ENCODE measurements around the gene DCST2. TPM values are rescaled to one million over a fixed set of nuclear protein-coding genes. Genes with fewer than 3 reads are reported as not detected.

The DCST2 gene
- total and polyA plus RNA-seq, 7 donors, result 0.04 to 0.56 (median 0.19) TPM; not detected in 2

DNA sequence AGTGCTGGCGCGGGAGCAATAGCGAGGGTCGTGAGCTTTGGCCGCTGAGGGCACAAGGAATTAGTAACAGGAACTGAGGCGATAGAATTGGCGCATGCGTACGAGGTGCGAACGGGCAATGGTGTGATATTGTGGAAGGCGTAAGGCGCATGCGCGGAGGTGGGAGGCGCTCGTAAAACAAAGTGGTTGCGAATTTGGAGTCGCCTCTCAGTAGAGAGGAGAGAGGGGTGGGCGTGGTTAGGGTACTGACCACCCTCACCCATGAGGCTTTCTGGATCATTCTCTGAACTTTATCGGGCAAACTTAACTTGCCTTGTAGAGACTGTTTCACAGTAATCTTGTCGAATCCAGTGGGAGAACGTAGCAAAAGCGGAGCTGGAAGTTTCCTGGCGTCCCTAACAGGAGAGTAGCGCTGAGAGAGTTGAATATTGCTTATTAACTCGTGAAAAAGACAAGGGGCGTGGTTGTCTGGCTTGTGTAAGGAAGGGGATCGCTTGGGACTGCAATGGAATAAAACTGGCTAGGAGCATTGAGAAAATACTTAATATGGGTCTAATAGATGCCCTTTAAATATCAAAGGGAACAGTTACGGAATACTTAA is 58.7 kb downstream of the DCST2 start:
- Histone ChIP-seq H3K4me1 (peaks cover 45% of the 10 kb centered on the region), H3K9me3 (no peaks in the 10 kb centered on the region), H3K27ac (peak overlapping the region; percentile 99), H3K36me3 (ENCODE audit: insufficient read depth in 1 of 2, low read depth in 1 of 2) (peaks cover 3 to 11% of the 10 kb centered on the region in 2 donors), H3K4me3 (peak overlapping the region; percentile 84), H3K27me3 (ENCODE audit: insufficient read depth in 3 of 3, low read length in 2 of 3) (no peaks in the 10 kb centered on the region)
- ATAC-seq (peak; percentile 33 to 54 (median 42)), DNase-seq (peak; percentile 95 to 96)
- WGBS, 3 donors, result 0 to 1% (median 0%) methylated on average over 30 of the region's 30 CpGs
- TF ChIP-seq, protein P1, sequence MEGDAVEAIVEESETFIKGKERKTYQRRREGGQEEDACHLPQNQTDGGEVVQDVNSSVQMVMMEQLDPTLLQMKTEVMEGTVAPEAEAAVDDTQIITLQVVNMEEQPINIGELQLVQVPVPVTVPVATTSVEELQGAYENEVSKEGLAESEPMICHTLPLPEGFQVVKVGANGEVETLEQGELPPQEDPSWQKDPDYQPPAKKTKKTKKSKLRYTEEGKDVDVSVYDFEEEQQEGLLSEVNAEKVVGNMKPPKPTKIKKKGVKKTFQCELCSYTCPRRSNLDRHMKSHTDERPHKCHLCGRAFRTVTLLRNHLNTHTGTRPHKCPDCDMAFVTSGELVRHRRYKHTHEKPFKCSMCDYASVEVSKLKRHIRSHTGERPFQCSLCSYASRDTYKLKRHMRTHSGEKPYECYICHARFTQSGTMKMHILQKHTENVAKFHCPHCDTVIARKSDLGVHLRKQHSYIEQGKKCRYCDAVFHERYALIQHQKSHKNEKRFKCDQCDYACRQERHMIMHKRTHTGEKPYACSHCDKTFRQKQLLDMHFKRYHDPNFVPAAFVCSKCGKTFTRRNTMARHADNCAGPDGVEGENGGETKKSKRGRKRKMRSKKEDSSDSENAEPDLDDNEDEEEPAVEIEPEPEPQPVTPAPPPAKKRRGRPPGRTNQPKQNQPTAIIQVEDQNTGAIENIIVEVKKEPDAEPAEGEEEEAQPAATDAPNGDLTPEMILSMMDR (IDR thresholded peaks at IDR 0.05), result no peak
- intact Hi-C loops (cut with DNase I), result loop anchor here (2.0 to 5.0 kb wide), 3 partner anchors 28 to 107 kb away; partner anchors contain the start of gene ZBTB7B (in 1 of the 2)

DNA sequence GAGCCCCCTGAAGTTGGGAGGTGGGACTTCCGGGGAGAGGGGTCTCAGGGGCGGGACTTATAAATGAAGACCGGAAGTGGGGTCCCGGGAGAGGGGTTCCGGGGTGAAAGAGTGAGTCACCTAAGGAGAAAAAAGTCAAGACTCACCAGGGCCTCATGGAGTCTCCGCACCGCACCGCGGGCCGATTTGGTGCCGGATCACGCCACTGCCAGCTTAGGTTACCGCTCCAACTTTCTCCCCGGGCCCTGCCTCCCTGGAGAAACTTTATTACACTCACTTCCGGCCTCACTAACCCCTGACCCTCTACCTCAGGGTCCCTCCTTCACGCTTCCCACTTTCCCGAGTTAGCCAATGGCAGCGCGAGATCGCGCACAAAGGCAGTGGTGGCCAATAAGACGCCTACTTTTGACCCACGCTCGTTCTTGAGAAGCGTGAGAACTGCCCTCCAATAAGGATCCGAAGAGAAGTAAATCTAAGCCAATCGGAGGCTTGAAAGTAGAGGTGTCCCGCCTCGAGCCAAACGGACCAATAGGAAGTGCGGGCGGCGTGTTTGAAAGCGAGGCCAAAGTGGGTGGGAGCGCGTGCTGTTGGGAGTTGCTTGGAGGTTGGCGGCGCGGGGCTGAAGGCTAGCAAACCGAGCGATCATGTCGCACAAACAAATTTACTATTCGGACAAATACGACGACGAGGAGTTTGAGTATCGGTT is 59.3 kb downstream of the DCST2 start, which contains the start of gene CKS1B:
CKS1B (plus strand) TSS at position 580 of the 706 bp plus-strand sequence; CDS start at position 645, 65 bp downstream.
- Histone ChIP-seq H3K4me1 (peaks cover 49% of the 10 kb centered on the region), H3K27me3 (ENCODE audit: insufficient read depth in 3 of 3, low read length in 2 of 3) (no peaks in the 10 kb centered on the region), H3K36me3 (ENCODE audit: insufficient read depth in 1 of 2, low read depth in 1 of 2) (peaks cover 0 to 11% of the 10 kb centered on the region in 2 donors), H3K9me3 (no peaks in the 10 kb centered on the region), H3K27ac (peak within 1 kb of the TSS; percentile 99), H3K4me3 (peak within 1 kb of the TSS; percentile 84)
- WGBS, 3 donors, result 0% methylated on average over 47 of the region's 47 CpGs
- DNase-seq (peak; percentile 97 to 98), ATAC-seq (peak; percentile 86 to 89 (median 86))
- intact Hi-C loops (cut with DNase I), result loop anchor here (2.0 to 5.0 kb wide), 3 partner anchors 29 to 108 kb away; partner anchors contain the start of gene ZBTB7B (in 1 of the 2)
- TF ChIP-seq, protein P1 (IDR thresholded peaks at IDR 0.05), result no peak

DNA sequence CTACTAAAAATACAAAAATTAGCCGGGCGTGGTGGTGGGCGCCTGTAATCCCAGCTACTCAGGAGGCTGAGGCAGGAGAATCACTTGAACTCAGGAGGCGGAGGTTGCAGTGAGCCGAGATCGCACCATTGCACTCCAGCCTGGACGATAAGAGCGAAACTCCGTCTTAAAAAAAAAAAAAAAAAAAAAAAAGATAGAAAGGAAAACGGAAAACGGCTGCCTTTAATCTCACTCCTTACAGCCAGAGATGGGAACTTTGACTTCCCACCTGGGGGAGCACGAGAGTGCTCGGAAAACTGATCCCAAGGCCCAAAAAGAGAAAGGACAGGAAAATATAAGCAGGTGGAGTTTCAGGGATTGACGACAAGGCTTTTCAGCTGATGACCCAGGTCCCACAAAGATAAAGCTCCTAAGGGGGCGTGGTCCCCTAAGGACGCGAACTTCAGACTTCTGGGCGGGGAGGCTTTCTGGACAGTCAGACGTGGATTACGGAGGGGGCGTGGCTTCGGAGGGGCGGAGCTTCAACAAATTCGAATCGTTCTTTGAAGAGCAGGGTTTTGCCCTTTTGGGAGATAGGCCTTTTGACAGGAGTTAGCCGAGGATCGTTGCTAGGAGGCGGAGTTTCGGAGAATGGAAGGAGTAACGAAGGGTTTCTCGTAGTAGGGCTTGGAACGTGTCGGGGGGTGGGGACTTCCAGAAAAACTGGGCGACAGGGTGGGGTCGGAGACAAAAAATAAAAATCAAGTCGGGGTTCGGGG is 60.1 kb downstream of the DCST2 start:
- 3 to 9% (median 6%) methylated on average over 31 to 37 of the region's 37 CpGs for WGBS, 3 donors
- H3K4me3 ChIP-seq, result peak overlapping the region; percentile 84

More for the DNA sequence above, 60.1 kb downstream of the DCST2 start:
- intact Hi-C loops (cut with DNase I), result loop anchor here (2.0 to 5.0 kb wide), 3 partner anchors 29 to 109 kb away; partner anchors contain the start of gene ZBTB7B (in 1 of the 2)
- peaks cover 49% of the 10 kb centered on the region for H3K4me1 ChIP-seq
- TF ChIP-seq, protein P1 (IDR thresholded peaks at IDR 0.05), result no peak
- H3K36me3 ChIP-seq (ENCODE audit: insufficient read depth in 1 of 2, low read depth in 1 of 2), result peaks cover 0 to 12% of the 10 kb centered on the region in 2 donors
- DNase-seq (peak; percentile 98), ATAC-seq (peak; percentile 62 to 72 (median 65))
- H3K27ac ChIP-seq, result peak overlapping the region; percentile 99
- H3K9me3 ChIP-seq, result no peaks in the 10 kb centered on the region
- H3K27me3 ChIP-seq (ENCODE audit: insufficient read depth in 3 of 3, low read length in 2 of 3), result no peaks in the 10 kb centered on the region

All from psoas muscle (tissue), 8 donors.